K562 (cell line): ENCODE measurements around the gene LASP1NB.

Source experiments
- E2F1 ChIP-seq: sonication (generic); formaldehyde crosslinking; IDR thresholded peaks from 2 replicates; pipeline ENCODE4 v1.8.1; 2023; ENCODE audit warnings: mild to moderate bottlenecking, missing genetic modification reagents, moderate library complexity
- ELK3 ChIP-seq: fragments of 450-650 bp; formaldehyde crosslinking; IDR thresholded peaks from 2 replicates; pipeline ENCODE4 v1.4.0; 2020; ENCODE audit warnings: mild to moderate bottlenecking
- FIP1L1 ChIP-seq: fragments of 200-400 bp; formaldehyde crosslinking; IDR thresholded peaks from 2 replicates; pipeline ENCODE4 v1.6.1; 2018; ENCODE audit warnings: mild to moderate bottlenecking, low read depth, low read length; ENCODE audit not compliant: poor library complexity, severe bottlenecking
- HMGN3 ChIP-seq: IDR thresholded peaks from 2 replicates; pipeline ENCODE4 v1.6.1; 2011; ENCODE audit warnings: borderline replicate concordance, low read depth, mild to moderate bottlenecking, mixed read lengths, low read length; ENCODE audit not compliant: insufficient read length; ENCODE audit errors: extremely low read depth
- MTA1 ChIP-seq: fragments of 450-650 bp; IDR thresholded peaks from 2 replicates; pipeline ENCODE4 v1.6.1; 2017; ENCODE audit warnings: borderline replicate concordance
- NR2C2 ChIP-seq, 2 experiments: fragments of 200-800 bp in 1 of 2; sonication (Bioruptor generic) in 1 of 2; sonication (generic) in 1 of 2; formaldehyde crosslinking in 1 of 2; IDR thresholded peaks; 2 replicates each; pipeline versions ENCODE4 v1.6.1 to v1.8.0; 2016 to 2022; ENCODE audit warnings: mild to moderate bottlenecking in 1 of 2, missing compliant biosample characterization in 1 of 2, missing genetic modification characterization in 1 of 2, missing genetic modification reagents in 1 of 2
- POLR2G ChIP-seq: fragments of 200-400 bp; formaldehyde crosslinking; IDR thresholded peaks from 2 replicates; pipeline ENCODE4 v1.6.1; 2017; ENCODE audit warnings: low read depth, mild to moderate bottlenecking, antibody characterized with exemption, low read length, moderate library complexity
- POU5F1 ChIP-seq: fragments of 150-350 bp; IDR thresholded peaks from 2 replicates; pipeline ENCODE4 v1.6.1; 2014; ENCODE audit warnings: borderline replicate concordance, low read length, low read depth, mild to moderate bottlenecking; ENCODE audit not compliant: partially characterized antibody
- SRF ChIP-seq, 2 experiments: fragments of 250-450, 450-650 bp in 1 of 2; sonication (Bioruptor Pico) in 1 of 2; sonication (generic) in 1 of 2; formaldehyde crosslinking; IDR thresholded peaks; 2 replicates each; pipeline versions ENCODE4 v1.5.0 to v1.5.1; 2020 to 2022; ENCODE audit warnings: mild to moderate bottlenecking in 1 of 2, missing genetic modification reagents in 1 of 2
- TRIM25 ChIP-seq: fragments of 450-650 bp; IDR thresholded peaks from 2 replicates; pipeline ENCODE4 v1.7.0; 2016; ENCODE audit warnings: borderline replicate concordance
- ZNF165 ChIP-seq: fragments of 250-450 bp; sonication (Bioruptor Pico); IDR thresholded peaks from 2 replicates; pipeline ENCODE4 v1.4.0; 2020; ENCODE audit warnings: borderline replicate concordance
- ZNF551 ChIP-seq: fragments of 250-450 bp; sonication (Bioruptor Pico); IDR thresholded peaks from 2 replicates; pipeline ENCODE4 v1.5.0; 2021; ENCODE audit warnings: mild to moderate bottlenecking, moderate library complexity
- ZNF586 ChIP-seq: fragments of 450-650 bp; formaldehyde crosslinking; conservative IDR thresholded peaks from 2 replicates; pipeline ENCODE4 v1.4.0; 2020; ENCODE audit warnings: mild to moderate bottlenecking, moderate library complexity
- ZNF589 ChIP-seq: fragments of 200-800 bp; sonication (Bioruptor generic); IDR thresholded peaks from 2 replicates; pipeline ENCODE4 v1.6.1; 2016; ENCODE audit warnings: low read depth, missing genetic modification characterization, missing compliant biosample characterization
- ZNF778 ChIP-seq: fragments of 450-650 bp; formaldehyde crosslinking; IDR thresholded peaks from 2 replicates; pipeline ENCODE4 v1.4.0; 2020; ENCODE audit warnings: mild to moderate bottlenecking, moderate library complexity
- TF ChIP-seq, protein P1 (sequence below): fragments of 250-450 bp; sonication (Bioruptor Pico); IDR thresholded peaks from 2 replicates; pipeline ENCODE4 v1.5.0; 2020; ENCODE audit warnings: mild to moderate bottlenecking
- TF ChIP-seq, protein P2 (sequence below): fragments of 450-650 bp; IDR thresholded peaks from 2 replicates; pipeline ENCODE4 v1.6.1; 2016; ENCODE audit warnings: low read depth, mild to moderate bottlenecking, moderate library complexity
- TF ChIP-seq, protein P3 (sequence below): fragments of 450-650 bp; IDR thresholded peaks from 2 replicates; pipeline ENCODE4 v1.6.1; 2017; ENCODE audit warnings: mild to moderate bottlenecking, moderate library complexity

The LASP1NB gene

DNA sequence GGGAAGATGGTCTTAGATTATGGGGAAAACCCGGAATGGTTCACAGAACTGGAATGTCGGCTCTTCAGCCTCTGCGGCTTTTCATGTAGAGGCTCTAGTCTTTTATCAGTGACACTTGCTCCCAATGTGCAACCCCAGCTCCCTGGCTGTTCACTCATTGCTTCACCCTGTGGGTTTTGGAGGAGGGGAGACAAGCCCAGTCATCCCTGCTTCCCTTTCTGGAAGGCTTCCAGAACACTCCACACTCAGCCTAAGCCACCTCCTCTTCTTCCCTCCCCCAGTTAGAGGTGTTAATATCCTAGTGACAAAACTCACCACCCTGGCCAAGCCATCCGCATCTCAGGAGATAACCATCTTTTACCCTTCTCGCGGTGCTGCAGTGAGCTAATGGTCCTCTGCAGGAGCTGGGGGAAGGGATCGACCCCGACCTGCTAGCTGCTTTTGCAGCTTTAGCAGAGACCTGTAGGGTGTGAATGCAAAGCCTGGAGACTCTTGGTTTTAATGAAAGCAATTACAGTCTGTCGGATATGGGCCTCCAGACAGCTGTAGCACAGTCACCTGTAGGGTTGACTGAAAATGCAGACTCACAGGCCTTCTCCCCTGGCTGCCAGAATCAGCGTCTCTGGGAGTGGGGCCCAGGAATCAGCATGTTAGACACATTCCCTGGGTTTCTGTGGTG is 24.3 kb upstream of the LASP1NB start (continued):
- TF ChIP-seq, protein P1, sequence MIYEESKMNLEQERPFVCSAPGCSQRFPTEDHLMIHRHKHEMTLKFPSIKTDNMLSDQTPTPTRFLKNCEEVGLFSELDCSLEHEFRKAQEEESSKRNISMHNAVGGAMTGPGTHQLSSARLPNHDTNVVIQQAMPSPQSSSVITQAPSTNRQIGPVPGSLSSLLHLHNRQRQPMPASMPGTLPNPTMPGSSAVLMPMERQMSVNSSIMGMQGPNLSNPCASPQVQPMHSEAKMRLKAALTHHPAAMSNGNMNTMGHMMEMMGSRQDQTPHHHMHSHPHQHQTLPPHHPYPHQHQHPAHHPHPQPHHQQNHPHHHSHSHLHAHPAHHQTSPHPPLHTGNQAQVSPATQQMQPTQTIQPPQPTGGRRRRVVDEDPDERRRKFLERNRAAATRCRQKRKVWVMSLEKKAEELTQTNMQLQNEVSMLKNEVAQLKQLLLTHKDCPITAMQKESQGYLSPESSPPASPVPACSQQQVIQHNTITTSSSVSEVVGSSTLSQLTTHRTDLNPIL (CRISPR knock-in tag) = no peak
- TF ChIP-seq ZNF778 (CRISPR knock-in tag) (no peak), ZNF551 (CRISPR knock-in tag) (no peak), ZNF165 (CRISPR knock-in tag) (no peak), TRIM25 (no peak), ZNF589 (no peak), ZNF586 (CRISPR knock-in tag) (no peak), SRF (CRISPR knock-in tag; IDR thresholded peaks at IDR 0.05) (peak in 1 of 2 experiments; percentile 85; a peak in 1 of 4 replicates), HMGN3 (no peak), MTA1 (0 out of 2 replicates have a peak, but pooled peaks have one; percentile 41), E2F1 (CRISPR knock-in tag) (no peak), NR2C2 (CRISPR knock-in tag; IDR thresholded peaks at IDR 0.05) (no peak), NR2C2 (tag; IDR thresholded peaks at IDR 0.05) (peak; percentile 62; the same call in 1 of the 2 replicates), FIP1L1 (no peak), ELK3 (CRISPR knock-in tag) (no peak), POU5F1 (no peak), POLR2G (no peak)
- TF ChIP-seq, protein P2, sequence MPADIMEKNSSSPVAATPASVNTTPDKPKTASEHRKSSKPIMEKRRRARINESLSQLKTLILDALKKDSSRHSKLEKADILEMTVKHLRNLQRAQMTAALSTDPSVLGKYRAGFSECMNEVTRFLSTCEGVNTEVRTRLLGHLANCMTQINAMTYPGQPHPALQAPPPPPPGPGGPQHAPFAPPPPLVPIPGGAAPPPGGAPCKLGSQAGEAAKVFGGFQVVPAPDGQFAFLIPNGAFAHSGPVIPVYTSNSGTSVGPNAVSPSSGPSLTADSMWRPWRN = peak; percentile 46; the same call in 1 of the 2 replicates
- TF ChIP-seq, protein P3, sequence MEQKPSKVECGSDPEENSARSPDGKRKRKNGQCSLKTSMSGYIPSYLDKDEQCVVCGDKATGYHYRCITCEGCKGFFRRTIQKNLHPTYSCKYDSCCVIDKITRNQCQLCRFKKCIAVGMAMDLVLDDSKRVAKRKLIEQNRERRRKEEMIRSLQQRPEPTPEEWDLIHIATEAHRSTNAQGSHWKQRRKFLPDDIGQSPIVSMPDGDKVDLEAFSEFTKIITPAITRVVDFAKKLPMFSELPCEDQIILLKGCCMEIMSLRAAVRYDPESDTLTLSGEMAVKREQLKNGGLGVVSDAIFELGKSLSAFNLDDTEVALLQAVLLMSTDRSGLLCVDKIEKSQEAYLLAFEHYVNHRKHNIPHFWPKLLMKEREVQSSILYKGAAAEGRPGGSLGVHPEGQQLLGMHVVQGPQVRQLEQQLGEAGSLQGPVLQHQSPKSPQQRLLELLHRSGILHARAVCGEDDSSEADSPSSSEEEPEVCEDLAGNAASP = no peak
